Fibroblast of the aortic adventitia (primary cell): ENCODE measurements around the gene KRT85. TPM values are rescaled to one million over a fixed set of nuclear protein-coding genes. Genes with fewer than 3 reads are reported as not detected.

Experiments
- DNase-seq: peaks from one replicate; pipeline ENCODE4 v3.0.0-alpha.2; 2010; ENCODE audit warnings: low read depth
- H3K4me3 ChIP-seq: 2 replicates; pipeline ENCODE4 v1.5.1; 2011; ENCODE audit warnings: low read depth, mild to moderate bottlenecking, control low read depth, low read length, moderate library complexity
- CTCF ChIP-seq: IDR thresholded peaks from 2 replicates; pipeline ENCODE4 v1.5.1; 2011; ENCODE audit warnings: mild to moderate bottlenecking, low read length, control low read depth, inconsistent platforms; ENCODE audit not compliant: insufficient read depth
- total RNA-seq: library from RNA; depleted of rRNA; stranded (reverse); fragments of >200 nt; gene quantifications from 2 replicates; pipeline ENCODE4 v1.2.3, GENCODE V29; 2012; ENCODE audit warnings: low replicate concordance

KRT85 gene
- total RNA-seq, 1 donor: not detected

- no peak for TF ChIP-seq CTCF
- no peak for DNase-seq
- no peak overlapping the region for H3K4me3 ChIP-seq
Observed at GRCh38 chr12:52336641-52337040, 30.6 kb downstream of the KRT85 start.

- H3K4me3 ChIP-seq: no peak overlapping the region
- DNase-seq: no peak
- no peak for TF ChIP-seq CTCF
Observed at GRCh38 chr12:52335598-52336262, 31.6 kb downstream of the KRT85 start.

- no peak for TF ChIP-seq CTCF
- DNase-seq: no peak
- no peak overlapping the region for H3K4me3 ChIP-seq
Observed at GRCh38 chr12:52334185-52334584, 33.1 kb downstream of the KRT85 start.

- DNase-seq: no peak
Observed at GRCh38 chr12:52333321-52333720, 34.0 kb downstream of the KRT85 start.

GRCh38 chr12:52332381-52332780 lies 34.9 kb downstream of the KRT85 start:
- TF ChIP-seq CTCF: no peak
- H3K4me3 ChIP-seq: no peak overlapping the region

More at GRCh38 chr12:52333321-52333720, 34.0 kb downstream of the KRT85 start:
- no peak for TF ChIP-seq CTCF
- H3K4me3 ChIP-seq: no peak overlapping the region

GRCh38 chr12:52331833-52332232 lies 35.4 kb downstream of the KRT85 start:
- no peak for TF ChIP-seq CTCF
- DNase-seq: no peak
- H3K4me3 ChIP-seq: no peak overlapping the region

More at GRCh38 chr12:52332381-52332780, 34.9 kb downstream of the KRT85 start:
- DNase-seq: no peak

- DNase-seq: no peak
- no peak for TF ChIP-seq CTCF
- H3K4me3 ChIP-seq: no peak overlapping the region
Observed at GRCh38 chr12:52331039-52331438, 36.2 kb downstream of the KRT85 start.
